Posterior vena cava (tissue), 2 donors: ENCODE measurements around the gene LTBP1. TPM values are rescaled to one million over a fixed set of nuclear protein-coding genes. Genes with fewer than 3 reads are reported as not detected.

ENCODE experiments used
- DNase-seq: peaks from one replicate; pipeline ENCODE4 v3.0.0-alpha.2; 2020; ENCODE audit warnings: low spot score
- intact Hi-C, 2 donors: fragments of 100-400 bp; cut with DNase I; formaldehyde crosslinking; loops; one replicate each; pipeline versions ENCODE4 v1.14.1 to v1.14.2; 2022 to 2023
- total RNA-seq, 2 donors: library from RNA; stranded (reverse); fragmentation: NEBNext Ultra II Directional; extraction: Animal tissue kit (Norgen Biotek cat#: 25700); gene quantifications; one replicate each; pipeline ENCODE4 v1.2.1, GENCODE V29; 2021
- donor health status: DM: yes; HTN: yes; CAD: no.
- donor health status: DM: yes; HTN: yes; CAD: no.

LTBP1 gene
- total RNA-seq, 2 donors from 2014 or later, result 206 to 235 TPM

- no peak for DNase-seq
- intact Hi-C loops, result loop anchor here in 1 of 2 donors (5.0 kb wide), 1 partner anchor 43 kb away; no protein-coding TSS in a partner anchor
Observed at GRCh38 chr2:33084433-33084832, 137.7 kb downstream of the LTBP1 start.

GRCh38 chr2:33085646-33086045 is 138.9 kb downstream of the LTBP1 start:
- intact Hi-C loops, result no loop called here
- no peak for DNase-seq

GRCh38 chr2:33086400-33087015 is 139.8 kb downstream of the LTBP1 start:
- intact Hi-C loops, result no loop called here
- no peak for DNase-seq

GRCh38 chr2:33090553-33091134 is 143.9 kb downstream of the LTBP1 start:
- intact Hi-C loops, result no loop called here
- DNase-seq, result no peak

- no peak for DNase-seq
- intact Hi-C loops, result no loop called here
Observed at GRCh38 chr2:33091541-33092123, 144.9 kb downstream of the LTBP1 start.

- intact Hi-C loops, result no loop called here
- DNase-seq, result no peak
Observed at GRCh38 chr2:33093283-33093993, 146.7 kb downstream of the LTBP1 start.

GRCh38 chr2:33094303-33094702 is 147.6 kb downstream of the LTBP1 start:
- intact Hi-C loops, result no loop called here
- DNase-seq, result no peak

GRCh38 chr2:33099989-33100388 is 153.2 kb downstream of the LTBP1 start:
- intact Hi-C loops, result no loop called here
- no peak for DNase-seq

- intact Hi-C loops, result no loop called here
- no peak for DNase-seq
Observed at GRCh38 chr2:33100921-33101320, 154.2 kb downstream of the LTBP1 start.

GRCh38 chr2:33104052-33104623 is 157.4 kb downstream of the LTBP1 start:
- intact Hi-C loops, result no loop called here
- DNase-seq, result no peak

- DNase-seq, result no peak
- intact Hi-C loops, result no loop called here
Observed at GRCh38 chr2:33104726-33105125, 158.0 kb downstream of the LTBP1 start.

- DNase-seq, result no peak
- intact Hi-C loops, result no loop called here
Observed at GRCh38 chr2:33106115-33106514, 159.4 kb downstream of the LTBP1 start.

- no peak for DNase-seq
- intact Hi-C loops, result no loop called here
Observed at GRCh38 chr2:33107690-33108482, 161.1 kb downstream of the LTBP1 start.

- intact Hi-C loops, result no loop called here
- no peak for DNase-seq
Observed at GRCh38 chr2:33108483-33109443, 162.0 kb downstream of the LTBP1 start.

GRCh38 chr2:33110461-33110860 is 163.7 kb downstream of the LTBP1 start:
- DNase-seq, result no peak
- intact Hi-C loops, result no loop called here

GRCh38 chr2:33111002-33111446 is 164.3 kb downstream of the LTBP1 start:
- DNase-seq, result no peak
- intact Hi-C loops, result no loop called here

GRCh38 chr2:33115196-33115595 is 168.4 kb downstream of the LTBP1 start:
- intact Hi-C loops, result no loop called here
- no peak for DNase-seq

GRCh38 chr2:33115728-33116127 is 169.0 kb downstream of the LTBP1 start:
- DNase-seq, result no peak
- intact Hi-C loops, result loop anchor here in 1 of 2 donors (2.0 kb wide), 1 partner anchor 43 kb away; no protein-coding TSS in a partner anchor
